GM15510 (cell line): ENCODE measurements around the gene JRKL.

Source experiments
- POLR2A ChIP-seq: IDR thresholded peaks from 3 replicates; pipeline ENCODE4 v1.6.1; 2011; ENCODE audit warnings: borderline replicate concordance; ENCODE audit not compliant: insufficient read length; ENCODE audit errors: extremely low read depth

Gene JRKL

DNA sequence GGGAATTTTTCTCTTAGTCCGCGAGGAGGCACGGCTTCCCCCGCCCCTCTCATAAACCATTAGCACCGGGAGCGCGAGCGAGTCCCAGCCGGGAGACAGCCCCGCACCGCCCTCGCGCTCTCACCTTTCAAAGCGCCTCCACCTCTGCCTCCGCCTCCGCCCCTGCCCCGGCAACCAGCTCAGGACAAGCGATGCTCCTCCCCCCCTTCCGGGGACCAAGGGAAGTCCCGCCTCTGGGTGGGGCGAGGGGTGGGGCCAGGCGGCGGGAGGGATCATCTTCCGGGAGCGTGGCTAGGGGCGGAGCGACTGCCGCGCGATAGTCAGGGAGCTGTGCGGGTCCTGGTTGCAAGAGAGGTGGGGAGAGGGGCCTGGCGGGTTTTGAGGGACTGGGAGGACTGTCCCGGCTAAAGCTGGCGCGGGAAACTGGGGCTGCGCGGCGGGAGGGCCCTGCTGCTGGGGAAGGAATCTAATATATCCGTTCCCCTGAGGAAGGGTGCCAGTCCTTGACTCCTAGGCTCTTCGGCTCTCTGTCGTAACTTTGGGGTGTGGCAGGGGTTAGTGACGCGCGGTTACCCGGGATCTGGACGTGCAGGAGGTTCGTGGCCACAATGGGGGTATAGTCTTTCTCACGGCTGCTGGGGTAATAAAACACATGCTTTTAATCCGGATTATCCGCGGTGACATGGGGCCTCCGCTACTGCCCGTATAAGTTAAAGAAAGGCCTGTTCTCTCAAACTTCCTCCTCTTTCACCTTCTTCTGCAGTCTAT, at the start of gene JRKL, which contains the start of gene CCDC82:
Gene JRKL, plus strand, starts transcription at position 294 of the 768 bp plus-strand sequence. CDS start 637 bp downstream, outside the sequence.
Gene CCDC82, minus strand, starts transcription at position 193 of the 768 bp plus-strand sequence. CDS start 5,165 bp downstream, outside the sequence.
- peak; percentile 75 for TF ChIP-seq POLR2A

DNA sequence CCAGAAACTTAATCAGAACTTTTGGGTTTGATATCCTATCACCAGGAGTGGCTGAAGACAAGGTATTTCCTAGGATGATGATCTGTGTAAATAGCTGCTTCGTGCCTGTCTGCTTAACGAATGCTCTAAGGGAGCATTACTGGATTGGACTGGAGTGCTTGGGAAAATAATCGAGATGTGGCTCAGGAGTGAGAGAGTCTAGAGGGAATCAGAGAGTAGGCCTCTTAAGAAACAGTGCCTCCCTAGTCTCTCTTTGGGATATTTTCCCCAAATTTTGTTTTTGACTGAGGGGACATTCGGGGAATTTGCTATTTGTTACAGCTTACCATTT, 49.3 kb upstream of the JRKL start:
- TF ChIP-seq POLR2A = no peak

DNA sequence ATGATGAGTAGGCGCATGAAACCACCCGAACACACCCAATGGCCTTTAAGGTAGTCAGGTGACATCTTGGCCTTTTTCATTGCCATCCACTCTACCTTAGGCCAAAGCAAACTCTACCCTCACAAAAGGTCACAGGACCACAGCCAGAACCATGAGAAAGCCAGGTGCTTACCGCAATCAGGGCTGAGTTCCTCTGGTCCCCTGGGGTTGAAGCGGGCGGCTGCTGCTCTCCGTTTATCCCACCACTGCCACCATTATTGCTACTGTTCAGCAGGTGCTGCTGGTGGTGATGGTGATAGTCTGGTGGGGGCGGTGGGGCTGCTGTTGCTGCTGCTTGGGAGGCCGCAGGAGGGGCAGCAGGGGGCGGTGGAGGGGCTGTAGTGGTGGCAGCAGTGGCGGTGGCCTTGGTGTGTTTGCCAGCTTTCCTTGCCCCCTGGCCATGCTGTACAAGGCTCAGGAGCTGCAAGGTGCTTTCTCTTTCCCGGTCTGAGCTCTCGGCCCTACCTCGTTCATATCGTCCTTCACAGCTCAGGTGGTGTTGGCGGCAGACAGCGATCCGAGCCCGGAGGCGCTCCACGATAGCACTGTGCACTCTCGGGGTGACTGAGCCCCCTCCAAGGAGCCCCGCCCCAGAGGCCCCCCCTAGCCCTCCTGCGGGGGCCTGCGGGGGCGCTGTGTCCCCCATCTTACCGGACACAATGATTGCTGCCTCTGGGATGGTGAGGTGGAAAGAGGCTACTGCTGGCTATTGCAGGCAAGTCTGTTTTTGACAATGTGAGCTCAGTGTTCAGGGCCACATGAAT, 48.4 kb upstream of the JRKL start:
- TF ChIP-seq POLR2A = no peak

DNA sequence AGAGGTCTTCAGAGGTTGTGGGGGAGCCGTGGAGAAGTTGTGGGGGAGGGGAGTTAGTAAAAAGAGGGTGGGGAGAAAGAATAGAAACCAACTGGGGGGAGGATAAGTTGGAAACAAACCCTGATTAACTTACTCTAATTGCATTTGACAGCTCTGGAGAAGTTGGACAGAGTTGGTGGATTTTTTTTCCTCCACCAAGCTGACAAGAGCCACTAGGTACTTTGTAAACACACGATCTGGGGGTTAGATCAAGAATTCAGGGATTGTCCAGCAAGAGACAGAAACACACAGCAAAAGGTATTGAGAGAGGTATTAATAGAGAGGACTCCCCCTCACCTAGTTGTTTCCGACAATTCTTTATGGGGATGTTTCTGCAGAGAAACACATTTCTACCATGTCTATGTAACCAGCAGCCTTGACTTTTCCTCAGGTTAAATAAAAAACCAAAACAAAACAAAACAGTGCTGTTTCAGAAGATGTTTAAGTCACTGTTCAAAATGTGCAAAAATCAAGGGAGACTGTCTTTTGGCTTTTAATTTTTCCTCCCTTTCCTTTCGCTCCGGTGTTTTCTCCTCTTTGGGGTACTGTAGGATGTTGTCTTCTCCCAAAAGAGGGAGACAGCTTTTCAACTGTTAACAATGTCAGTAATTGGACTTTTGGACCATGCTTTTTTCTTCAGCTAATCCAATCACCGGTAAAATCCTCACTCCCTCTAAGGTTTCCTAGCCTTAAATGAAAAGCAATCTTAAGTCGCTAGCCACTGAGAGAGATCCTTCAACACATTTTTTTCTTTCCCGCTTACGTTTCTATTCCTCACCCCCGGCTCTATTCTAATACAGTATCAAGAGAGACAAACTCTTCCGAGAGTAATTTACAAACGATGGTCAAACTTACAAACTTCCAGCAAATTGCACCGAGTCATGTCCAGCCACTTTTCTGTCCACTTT, 47.5 kb upstream of the JRKL start:
- TF ChIP-seq POLR2A = no peak

DNA sequence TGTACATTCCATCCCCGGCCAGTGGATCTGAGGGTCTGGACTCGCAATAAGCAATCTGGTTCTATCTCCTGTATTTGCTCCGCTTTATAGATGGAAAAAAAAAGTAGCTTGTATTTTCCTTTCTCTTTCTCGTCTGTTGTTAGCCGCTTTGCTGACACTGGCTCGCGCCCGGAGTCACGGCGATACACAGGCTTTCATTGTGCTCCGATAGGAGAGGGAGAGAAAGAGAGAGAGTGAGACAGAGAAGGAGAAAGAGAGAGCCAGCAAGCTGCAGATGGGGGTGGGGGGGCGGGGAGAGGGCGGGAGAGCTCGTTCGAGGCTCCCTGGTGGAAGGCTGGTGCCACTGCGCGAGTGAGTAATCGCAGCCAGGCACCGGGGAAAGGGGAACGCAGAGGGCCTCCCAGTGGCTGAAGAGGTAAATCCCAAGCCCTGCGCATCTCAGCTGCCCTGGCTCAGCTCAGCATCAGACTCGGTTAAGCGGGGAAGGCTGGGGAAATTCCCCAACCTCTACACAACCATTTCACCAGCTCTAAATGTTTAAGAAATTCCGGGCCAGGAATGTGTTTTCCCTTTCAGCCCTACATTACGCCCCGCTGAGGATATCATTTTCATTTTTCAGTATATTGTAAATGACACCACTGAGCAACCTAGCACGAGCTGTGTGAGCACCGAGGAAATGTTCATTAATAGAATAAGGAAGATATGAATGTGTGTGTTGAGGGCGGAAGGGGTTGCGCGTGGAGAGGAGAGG, 46.7 kb upstream of the JRKL start, which contains the start of gene MAML2:
Gene MAML2, minus strand, starts transcription at position 235 of the 751 bp plus-strand sequence. CDS start 1,300 bp downstream, outside the sequence.
- TF ChIP-seq POLR2A = no peak

DNA sequence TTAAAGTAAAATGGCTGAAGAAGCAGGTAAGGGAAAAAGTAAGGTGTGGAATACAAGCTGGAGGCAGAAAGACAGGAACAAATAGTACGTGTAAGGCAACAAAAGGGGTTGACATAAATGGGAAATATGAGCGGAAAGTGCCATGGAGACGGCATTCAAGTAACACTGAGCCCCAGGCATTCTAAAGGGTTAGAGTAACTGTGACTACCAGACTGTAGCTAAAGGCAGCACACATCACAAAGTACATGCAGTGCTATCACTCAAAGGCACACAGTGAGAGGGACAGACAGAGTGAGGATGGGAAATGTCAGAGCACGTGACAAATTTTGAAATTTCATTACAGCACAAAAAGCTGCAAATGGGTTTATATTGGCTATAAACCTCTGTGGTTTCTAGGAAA, 33.0 kb upstream of the JRKL start:
- TF ChIP-seq POLR2A = no peak

DNA sequence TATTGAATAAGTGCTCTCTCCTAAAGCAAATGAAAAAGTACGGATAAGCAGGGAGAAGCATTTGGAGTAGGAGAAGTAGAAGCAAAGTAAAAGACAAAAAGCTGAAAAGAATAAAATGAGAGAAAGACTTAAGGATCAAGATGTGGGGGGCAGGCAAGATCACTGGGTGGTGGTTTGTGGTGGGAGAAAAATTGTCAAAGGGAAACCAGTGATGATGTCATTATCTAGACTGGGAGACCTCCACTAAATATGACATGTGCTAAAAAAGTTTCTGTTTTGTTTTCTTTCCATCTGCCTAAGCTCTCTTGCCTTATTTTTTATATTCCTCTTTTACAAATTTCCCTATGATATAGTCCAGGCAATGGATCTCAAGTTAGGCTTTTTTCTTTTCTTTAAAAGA, 32.0 kb upstream of the JRKL start:
- TF ChIP-seq POLR2A = no peak

DNA sequence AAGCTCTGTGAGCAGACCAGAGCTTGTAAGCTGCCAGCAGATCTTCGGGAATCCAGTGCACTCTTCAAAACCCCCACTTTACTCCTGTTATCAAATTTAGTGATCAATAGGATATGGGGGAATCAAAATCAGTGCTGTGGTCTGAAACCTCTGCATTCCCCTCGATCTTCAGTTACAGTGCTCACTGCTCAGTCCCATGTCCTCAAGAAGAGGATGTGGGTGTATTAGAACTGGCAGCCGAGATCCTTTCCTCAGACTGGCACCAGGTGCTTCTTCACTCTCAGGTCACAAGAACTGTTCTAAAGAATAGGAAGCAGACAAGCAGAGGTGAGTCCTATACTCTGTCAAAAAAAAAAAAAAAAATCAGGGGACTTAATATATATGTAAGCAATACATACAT, 31.5 kb upstream of the JRKL start:
- TF ChIP-seq POLR2A = no peak

DNA sequence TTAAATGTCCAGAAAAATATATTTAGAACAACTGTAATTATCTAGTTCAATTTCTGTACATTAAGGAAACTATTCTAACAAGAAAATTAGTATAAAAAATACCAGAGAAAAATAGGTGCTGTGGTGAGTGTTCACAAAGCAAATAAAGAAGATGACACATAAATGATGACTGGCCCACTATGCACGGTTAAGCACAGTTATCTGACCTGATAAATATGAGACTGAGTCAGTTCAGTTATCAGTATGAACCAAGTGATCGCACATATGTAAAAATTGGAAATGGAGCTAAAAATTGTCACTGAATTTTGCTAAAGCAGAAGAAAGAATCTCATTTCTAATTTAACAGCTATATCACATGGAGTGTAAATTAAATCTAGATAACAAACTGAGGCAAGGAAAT, 28.0 kb upstream of the JRKL start:
- TF ChIP-seq POLR2A = no peak

DNA sequence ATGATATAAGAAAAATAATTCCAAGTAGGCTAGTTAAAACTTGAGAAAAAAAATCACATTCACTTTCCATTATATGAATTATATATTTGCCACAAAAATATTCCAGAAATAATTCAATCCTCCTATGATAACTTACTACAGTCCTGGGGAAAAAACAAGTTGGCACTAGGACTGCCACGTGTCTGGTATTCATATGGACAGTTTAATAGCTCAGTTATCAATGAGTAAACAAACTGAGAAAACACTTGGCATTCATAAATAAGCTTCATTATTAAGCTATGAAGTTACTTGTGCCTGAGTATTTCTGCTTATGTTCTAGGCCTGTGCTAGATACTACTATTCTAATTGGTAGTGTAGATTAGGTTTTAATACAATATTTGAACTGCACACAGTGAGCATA, 24.3 kb upstream of the JRKL start:
- TF ChIP-seq POLR2A = no peak

DNA sequence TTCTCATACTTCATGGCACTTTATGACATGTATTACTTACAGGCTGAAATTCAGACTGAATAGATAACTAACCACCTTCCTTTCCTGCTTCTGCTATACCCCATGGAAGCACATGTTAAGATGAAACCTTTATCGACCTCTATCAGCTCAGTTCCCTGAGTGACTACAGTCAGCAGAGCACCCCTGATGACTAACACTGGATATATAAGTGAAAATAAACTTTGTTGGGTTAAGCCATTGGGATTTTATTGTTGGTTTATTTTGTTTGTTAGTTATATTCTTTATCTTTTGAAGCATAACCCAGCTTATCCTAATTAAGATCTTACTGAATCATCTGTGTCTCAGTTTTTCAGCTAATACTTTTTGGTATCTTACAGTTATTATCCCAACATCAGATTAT, 23.8 kb upstream of the JRKL start:
- no peak for TF ChIP-seq POLR2A

DNA sequence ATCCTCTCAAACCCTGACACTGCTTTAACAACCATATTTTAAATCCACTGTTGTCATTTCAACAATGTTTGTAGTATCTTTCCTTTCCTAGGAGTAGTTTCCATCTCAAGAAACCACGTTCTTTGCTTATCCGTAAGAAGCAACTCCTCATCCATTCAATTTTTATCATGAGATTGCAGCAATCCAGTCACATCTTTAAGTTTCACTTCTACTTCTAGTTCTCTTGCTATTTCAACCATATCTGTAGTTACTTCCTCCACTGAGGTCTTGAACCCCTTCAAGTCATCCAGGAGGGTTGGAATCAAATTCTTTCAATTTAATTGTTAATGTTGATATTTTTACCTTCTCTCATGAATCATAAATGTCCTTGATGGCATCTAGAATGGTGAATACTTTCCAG, 22.5 kb upstream of the JRKL start:
- no peak for TF ChIP-seq POLR2A

DNA sequence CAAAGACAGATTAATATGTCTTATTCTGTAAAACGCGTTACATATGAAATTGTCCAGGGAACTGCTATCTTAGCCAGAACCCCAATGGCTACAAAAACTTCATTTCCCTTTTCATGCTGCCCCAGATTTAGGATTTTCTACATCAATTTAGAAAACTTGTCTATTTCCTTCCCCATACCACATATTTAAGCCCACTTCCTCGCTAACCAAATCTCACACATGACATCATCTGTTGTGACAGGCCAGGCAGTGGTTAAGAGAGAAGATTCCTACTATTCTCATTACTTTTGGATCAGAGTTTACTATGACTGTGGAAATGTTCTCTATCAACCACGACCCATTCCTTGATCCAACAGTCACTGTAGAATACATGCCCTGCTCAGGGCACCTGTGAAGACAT, 16.0 kb upstream of the JRKL start:
- no peak for TF ChIP-seq POLR2A

DNA sequence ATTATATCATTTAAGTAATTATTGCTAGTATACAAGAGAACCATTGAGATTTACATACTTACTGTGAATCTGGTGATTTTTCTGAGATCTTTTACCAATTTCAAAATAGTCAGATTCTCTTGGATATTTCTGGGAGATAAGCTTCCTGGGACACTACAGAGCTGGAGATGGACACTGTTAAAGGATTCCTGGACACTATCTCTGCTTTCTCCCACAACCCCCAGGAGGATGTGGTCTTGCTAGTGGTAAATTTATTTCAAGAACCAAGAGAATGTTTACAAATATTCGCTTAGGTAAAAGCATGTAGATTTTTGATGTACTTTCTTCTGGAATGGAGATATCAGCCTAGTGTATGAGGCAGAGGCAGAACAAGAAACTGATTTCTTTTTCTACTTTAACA, 13.0 kb upstream of the JRKL start:
- no peak for TF ChIP-seq POLR2A
